ENCODE data around the gene SMAD3. TPM values are rescaled to one million over a fixed set of nuclear protein-coding genes. Genes with fewer than 3 reads are reported as not detected.
"Not testable (repeated sequence)": the region's sequence is repeated elsewhere in the genome, so short reads cannot be mapped to it uniquely, and the experiment has no call there.

Gene SMAD3
- total RNA-seq, 1 donor from 2014 or later, result 5.4 TPM

DNA sequence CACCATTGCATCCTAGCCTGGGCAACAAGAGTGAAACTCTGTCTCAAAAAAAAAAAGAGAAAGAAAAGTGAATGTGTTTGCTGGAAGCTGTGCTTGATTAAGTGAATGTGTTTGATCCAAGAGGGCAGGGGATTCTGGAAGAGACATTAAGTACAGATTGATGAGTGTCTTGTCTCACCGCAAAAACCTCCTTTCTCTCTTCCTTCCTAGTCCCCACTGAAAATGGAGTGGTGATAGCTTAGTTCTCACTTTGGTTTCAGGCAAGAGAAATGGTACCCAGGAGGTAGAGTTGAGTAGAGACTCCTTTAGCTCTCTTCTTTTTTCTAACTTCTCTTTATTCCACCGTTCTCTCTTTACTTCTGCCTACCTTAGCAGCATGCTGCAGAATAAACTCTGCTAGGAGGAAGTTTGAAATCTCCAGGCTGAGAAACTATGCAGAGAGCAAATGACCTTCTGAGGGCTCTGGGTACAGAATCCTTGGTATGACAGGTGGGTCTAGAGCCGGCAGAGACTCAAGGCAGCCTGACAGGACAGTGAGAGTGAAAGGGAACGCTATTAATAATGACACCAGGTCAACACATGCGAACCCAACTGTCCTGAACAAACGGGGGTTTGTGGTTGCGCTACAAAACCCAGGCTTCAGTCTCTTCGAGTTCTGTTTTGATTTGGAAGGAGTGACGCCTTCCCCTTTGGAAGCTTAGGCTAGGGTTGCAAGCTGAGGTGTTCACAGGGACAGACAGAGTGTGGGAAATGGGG lies 74.9 kb downstream of the SMAD3 start:
- DNase-seq (ENCODE audit: low read depth in 2 of 2), result no peak

DNA sequence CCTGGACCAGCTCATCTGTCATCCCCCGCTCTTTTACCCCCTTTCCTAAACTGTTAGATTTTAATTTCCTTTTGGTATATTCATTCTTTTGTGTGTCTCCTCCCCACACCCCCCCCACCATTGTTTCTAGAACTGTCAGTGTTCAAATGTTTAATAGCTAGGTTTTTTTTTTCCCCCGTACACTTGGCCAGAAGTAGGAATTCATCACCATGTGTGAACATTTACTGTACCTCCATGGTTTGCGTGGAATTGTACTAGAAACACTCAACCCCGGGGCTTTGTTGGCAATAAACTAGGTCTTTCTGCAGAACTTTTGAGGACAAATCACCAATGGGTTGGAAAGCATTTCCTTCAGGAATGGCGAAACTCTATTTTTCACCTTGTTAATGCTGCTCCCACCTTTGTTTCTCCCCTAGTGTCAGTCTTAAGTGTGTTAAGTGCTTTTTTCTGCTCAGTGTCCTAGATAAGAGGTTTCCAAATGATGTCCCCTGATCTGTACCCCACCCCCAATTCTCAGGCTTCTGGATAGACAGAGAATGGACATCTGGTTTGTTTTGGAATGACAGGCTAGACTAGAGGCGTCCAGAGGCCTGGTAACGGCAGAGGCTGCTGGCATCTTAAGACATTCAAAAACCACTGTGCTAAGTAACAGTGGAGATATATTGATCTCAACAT lies 76.8 kb downstream of the SMAD3 start:
- peak in 1 of 2 donors; percentile 48 for DNase-seq (ENCODE audit: low read depth in 2 of 2)

DNA sequence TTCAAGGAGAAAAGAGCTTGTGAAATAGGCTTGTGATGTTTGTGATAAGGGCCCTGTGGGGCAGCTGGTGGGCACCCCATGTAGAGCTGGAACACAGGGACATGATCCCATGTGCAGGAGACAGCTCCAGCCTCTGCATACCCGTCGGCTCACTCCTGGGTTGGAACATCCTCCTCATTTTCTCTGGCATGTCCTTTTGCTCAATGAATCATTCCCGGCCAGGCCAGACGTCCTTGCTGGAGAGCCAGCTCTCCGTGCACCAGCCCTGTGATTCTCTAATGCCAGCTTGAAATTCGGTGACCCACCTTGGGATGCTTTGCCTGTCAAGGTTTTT lies 77.3 kb downstream of the SMAD3 start:
- peak; percentile 42 to 83 for DNase-seq (ENCODE audit: low read depth in 2 of 2)

GRCh38 chr15:67143646-67144045 lies 78.2 kb downstream of the SMAD3 start:
- DNase-seq (ENCODE audit: low read depth in 2 of 2), result no peak

GRCh38 chr15:67144609-67145311 lies 79.4 kb downstream of the SMAD3 start:
- peak in 1 of 2 donors; percentile 76 for DNase-seq (ENCODE audit: low read depth in 2 of 2)

GRCh38 chr15:67145312-67145610 lies 79.9 kb downstream of the SMAD3 start:
- DNase-seq (ENCODE audit: low read depth in 2 of 2), result no peak

- peak in 1 of 2 donors; percentile 7 for DNase-seq (ENCODE audit: low read depth in 2 of 2)
These were observed 80.3 kb downstream of the SMAD3 start for GRCh38 chr15:67145710-67146109.

GRCh38 chr15:67146234-67146633 lies 80.8 kb downstream of the SMAD3 start:
- peak; percentile 74 to 83 for DNase-seq (ENCODE audit: low read depth in 2 of 2)

- peak; percentile 76 to 97 for DNase-seq (ENCODE audit: low read depth in 2 of 2)
These were observed 81.5 kb downstream of the SMAD3 start for GRCh38 chr15:67146875-67147381.

GRCh38 chr15:67147396-67147949 lies 82.1 kb downstream of the SMAD3 start:
- no peak for DNase-seq (ENCODE audit: low read depth in 2 of 2)

DNA sequence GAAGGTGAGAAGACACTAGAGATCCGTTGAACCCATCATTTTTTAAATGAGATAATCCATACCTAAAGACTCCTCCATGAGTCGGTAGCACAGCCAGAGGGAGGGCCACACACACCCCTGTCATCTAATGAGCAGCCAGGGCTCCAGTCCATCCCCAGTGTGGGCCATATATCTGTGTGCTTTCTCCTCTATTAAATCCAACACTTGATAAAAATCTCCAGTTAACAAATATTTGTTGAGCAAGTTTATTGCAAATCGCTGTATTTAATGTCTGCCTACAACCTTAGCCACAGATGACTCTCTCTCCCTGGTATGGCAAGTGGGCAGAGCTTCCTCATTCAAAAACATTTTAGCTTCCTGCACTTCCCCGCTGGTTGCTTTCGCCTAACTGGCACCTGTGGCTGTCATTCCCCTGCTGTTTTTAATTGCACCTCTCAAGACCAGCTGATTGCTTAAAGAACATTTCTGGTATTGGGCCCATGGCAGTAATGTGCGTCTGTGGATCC lies 82.8 kb downstream of the SMAD3 start:
- peak; percentile 51 to 54 for DNase-seq (ENCODE audit: low read depth in 2 of 2)

DNA sequence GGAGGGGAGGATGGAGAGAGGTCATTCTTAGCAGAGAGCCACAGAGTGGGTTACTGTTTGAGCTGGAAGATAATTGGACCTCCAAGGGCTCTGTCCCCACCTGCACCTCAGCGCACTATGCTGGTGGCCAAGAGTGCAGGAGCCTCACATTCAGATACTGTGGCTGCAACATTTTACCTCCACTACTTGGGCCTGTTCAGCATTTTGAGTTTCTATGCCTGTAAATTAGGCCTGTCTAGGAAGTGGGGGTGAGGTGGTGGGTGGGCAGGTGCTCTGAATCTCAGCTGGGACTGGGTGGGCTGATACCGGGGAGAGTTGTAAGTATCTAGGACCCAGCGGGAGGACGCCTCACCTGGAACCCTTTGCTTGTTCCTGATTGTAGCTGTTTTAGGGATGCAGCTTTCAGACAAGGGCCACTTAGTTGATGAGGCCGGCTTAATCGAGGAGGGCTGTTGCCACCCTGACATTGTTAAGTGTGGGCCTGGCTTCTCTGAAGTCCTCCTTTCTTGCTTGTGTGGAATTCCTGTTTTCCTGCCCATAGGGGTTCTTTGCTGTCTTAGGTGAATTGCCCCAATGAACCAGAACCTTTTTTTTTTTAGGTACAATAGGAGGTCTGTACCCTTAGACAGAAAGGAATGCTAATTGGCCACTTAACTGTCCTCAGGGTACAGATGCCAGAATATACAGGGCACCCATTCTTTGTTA lies 83.8 kb downstream of the SMAD3 start:
- no peak for DNase-seq (ENCODE audit: low read depth in 2 of 2)

DNA sequence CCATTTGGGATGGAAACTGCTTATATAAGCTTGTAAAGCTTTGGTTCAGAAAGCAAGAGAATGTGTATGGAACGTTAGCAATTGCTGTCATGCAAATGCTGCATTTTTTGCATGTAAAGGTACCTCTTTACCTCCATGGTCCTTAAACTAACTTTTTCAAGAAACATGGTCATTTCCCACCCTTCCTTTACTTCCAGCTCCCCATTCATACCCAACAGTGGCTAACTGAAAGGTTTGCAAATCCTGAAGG lies 84.3 kb downstream of the SMAD3 start:
- DNase-seq (ENCODE audit: low read depth in 2 of 2), result no peak

DNA sequence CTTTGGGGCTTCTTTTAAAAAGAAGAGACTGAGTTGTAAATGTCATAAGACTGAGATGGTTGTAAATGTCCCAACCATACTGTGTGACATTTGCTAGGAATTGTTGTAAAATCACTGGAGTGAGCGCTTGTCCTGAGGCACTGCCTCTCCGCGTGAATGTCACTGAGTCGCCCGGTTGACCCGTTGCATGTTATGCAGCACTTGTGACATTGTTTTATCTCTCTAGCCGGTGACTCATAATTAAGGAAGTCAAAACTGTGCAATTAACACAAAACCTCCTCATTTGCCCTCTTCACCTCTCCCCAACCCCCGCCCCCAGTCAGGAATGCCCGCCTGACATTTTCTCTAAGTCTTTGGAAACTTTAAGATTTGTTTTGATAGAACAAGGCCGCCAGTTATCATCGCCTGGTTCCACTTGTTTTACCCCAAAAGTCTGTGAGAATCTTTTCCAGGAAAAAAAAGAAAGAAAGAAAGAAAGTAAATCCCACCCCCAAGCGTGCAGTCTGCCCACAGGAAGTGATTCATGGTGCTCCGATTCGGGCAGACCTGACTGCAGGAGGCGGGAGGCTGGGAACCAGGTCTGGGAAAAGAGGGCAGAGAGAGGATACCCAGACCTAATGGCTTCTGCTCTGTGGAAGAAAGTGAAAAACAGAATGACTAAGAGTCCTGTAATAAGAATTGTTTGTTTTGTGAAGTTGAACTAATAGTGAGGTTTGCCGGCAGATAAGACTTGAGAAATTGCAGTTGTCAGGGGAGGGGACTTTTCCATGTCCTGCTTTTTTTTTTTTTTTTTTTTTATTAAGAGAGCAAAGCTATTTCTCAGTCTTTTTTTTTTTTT lies 84.8 kb downstream of the SMAD3 start:
- peak; percentile 91 to 99 for DNase-seq (ENCODE audit: low read depth in 2 of 2)

DNA sequence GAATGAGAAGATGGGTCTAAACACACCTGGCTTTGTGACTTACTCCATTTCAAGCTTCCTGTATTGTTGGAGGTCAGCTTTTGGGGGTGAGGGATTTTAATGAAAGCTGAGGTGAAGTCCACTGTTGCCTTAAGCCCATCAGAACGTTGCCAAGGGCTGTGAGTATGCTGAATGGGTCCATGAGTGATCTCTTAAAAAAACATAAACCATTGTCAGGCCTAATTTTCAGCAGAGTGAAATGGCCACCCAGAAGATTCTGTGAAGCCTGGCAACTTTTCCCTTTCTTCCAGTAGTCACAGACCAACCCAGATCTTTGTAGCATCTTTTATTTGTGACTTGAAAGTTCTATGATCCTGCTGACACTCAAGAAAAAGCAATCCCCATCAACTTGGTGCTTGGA lies 87.0 kb downstream of the SMAD3 start:
- no peak for DNase-seq (ENCODE audit: low read depth in 2 of 2)

DNA sequence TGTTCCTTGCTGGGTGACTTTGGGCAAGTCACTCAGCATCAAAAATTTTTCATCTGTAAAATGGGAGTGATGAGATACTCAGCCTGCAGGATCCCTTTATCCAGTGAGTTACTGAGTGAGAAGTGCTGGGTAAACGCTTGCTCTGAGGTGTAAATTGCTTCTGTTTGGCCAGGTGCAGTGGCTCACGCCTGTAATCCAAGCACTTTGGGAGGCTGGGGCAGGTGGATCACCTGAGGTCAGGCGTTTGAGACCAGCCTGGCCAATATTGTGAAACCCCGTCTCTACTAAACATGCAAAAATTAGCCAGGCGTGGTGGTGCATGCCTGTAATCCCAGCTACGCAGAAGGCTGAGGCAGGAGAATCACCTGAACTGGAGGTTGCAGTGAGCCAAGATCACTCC lies 87.6 kb downstream of the SMAD3 start:
- not testable (repeated sequence) for DNase-seq (ENCODE audit: low read depth in 2 of 2)

DNA sequence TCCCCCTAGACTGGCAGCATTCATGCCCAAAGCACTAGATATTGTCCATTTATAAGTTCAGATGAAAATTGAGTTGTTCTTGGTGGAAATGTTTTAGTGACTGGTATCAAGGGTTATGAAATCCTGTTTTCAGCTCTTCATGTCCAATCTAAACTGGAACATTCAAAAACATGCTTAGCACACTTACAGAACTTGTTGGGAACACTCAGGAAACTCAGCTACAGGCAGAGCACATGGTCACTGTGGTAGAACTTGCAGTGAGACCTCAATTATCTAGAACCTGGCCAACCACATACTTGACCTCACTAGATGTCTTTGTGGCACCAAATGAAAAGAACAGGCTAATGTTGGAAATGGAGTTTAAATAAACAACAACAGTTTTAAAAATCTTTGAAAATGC lies 88.8 kb downstream of the SMAD3 start:
- DNase-seq (ENCODE audit: low read depth in 2 of 2), result no peak

GRCh38 chr15:67156426-67156825 lies 91.0 kb downstream of the SMAD3 start:
- DNase-seq (ENCODE audit: low read depth in 2 of 2), result no peak

DNA sequence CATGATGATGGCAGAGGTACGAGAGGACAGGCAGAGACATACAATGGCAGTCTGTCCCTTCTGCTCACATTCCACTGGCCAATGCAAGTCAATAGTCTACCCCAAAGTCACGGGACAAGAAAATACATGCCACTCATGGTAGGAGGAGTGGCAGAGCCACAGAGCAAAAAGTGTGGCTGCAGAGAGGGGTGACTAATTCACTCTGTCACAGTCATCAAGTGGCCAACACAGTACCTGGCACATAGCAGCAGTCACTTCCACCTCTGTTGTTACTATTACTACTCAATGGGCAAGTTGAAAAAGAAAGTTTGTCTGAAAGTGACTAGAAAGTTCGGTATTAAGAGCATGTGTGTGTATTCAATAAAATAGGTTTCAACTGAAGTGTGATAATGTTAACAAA lies 91.4 kb downstream of the SMAD3 start:
- DNase-seq (ENCODE audit: low read depth in 2 of 2), result no peak

DNA sequence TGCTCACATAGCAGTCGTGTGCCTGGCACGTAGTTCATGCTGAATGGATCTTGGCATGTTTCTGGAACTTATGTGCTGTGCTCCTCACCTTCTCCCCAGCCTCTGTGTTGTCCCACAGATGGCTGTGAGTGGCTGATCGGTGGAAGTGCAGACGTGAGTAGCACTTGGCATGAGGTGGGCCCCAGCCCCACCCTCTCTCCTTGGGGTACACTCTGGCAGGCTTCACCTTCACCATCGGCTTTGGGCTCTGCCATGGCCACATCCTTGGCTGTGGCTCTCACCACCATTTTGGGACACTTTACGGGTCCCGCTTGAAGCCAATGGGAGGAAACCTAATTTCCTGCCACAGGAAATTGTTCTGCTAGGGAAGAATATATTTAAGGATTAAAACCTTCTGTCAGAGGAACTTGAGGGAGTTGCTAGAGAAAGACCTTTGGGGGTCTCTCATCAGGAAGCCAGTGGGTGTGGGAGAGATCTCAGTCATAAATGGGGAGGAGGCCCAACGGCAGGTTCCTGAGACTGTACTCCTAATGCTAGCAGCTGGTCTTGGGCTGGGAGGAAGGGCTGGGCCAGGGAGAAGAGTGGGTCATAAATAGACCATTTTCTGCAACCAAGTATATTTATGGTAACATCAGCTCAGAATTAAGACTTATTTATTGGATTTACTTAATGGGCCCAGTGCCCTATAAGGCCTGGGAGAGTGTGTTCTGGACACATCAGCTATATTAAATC lies 92.3 kb downstream of the SMAD3 start:
- DNase-seq (ENCODE audit: low read depth in 2 of 2), result peak in 1 of 2 donors; percentile 52

Measured in lung microvascular endothelial cell (primary cell).